ENCODE measurements around the gene TEF.

DNA sequence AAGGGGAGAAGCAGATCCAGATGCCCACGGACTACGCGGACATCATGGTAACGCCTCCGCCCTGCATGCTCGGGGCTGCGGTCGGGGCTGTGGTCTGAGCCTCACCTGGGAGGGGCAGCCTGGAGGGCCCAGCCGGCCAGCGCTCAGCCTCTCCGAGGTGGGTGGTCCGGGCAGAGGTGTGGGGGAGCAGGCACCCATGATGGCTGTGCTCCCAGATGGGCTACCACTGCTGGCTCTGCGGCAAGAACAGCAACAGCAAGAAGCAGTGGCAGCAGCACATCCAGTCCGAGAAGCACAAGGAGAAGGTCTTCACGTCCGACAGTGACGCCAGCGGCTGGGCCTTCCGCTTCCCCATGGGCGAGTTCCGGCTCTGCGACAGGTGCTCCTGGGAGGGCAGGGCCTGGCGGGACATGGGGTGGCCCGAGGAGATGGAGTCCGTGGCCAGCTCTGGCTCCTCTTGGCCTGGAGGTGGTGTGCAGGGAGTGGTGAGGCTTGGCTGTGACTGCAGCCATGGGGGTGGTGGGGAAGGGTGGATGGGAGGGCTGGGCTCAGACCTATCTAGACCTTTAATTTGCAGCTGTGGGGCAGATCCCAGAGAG lies 25.2 kb upstream of the TEF start:
- TF ChIP-seq CTCF (conservative IDR thresholded peaks at IDR 0.05; ENCODE audit: low read length): no peak
- TF ChIP-seq EZH2phosphoT487 (IDR thresholded peaks at IDR 0.05; ENCODE audit: borderline replicate concordance, low read depth, low read length): no peak
